GM23248 (cell line): Measurements from ENCODE around the gene COPG1. TPM values are rescaled to one million over a fixed set of nuclear protein-coding genes. Genes with fewer than 3 reads are reported as not detected.
"Not testable (repeated sequence)": the region's sequence is repeated elsewhere in the genome, so short reads cannot be mapped to it uniquely, and the experiment has no call there.

Source experiments
- DNase-seq: peaks from one replicate; pipeline ENCODE4 v3.0.0-alpha.2; 2015
- H2AFZ ChIP-seq: fragments of 200-600 bp; sonication (generic); 2 replicates; pipeline ENCODE4 v1.6.1; 2016; ENCODE audit warnings: antibody characterized with exemption
- H3F3A ChIP-seq: fragments of 200-600 bp; sonication (generic); 2 replicates; pipeline ENCODE4 v1.6.1; 2016; ENCODE audit warnings: mild to moderate bottlenecking, antibody characterized with exemption, mixed run types; ENCODE audit not compliant: insufficient read depth
- H3K27ac ChIP-seq: fragments of 200-600 bp; sonication (generic); 2 replicates; pipeline ENCODE4 v1.5.1; 2016; ENCODE audit warnings: mild to moderate bottlenecking
- H3K27me3 ChIP-seq: fragments of 200-600 bp; sonication (generic); replicated peaks from 2 replicates; pipeline ENCODE4 v1.6.1; 2016; ENCODE audit warnings: mild to moderate bottlenecking; ENCODE audit not compliant: insufficient read depth
- H3K36me3 ChIP-seq: fragments of 200-600 bp; sonication (generic); 2 replicates; pipeline ENCODE4 v1.6.1; 2016; ENCODE audit warnings: low read depth, mild to moderate bottlenecking
- H3K4me1 ChIP-seq: fragments of 200-600 bp; sonication (generic); 2 replicates; pipeline ENCODE4 v1.6.1; 2016; ENCODE audit warnings: mild to moderate bottlenecking; ENCODE audit not compliant: insufficient read depth
- H3K4me2 ChIP-seq: fragments of 200-600 bp; sonication (generic); one replicate; pipeline ENCODE4 v1.6.1; 2016; ENCODE audit warnings: mild to moderate bottlenecking; ENCODE audit not compliant: unreplicated experiment
- H3K4me3 ChIP-seq: fragments of 200-600 bp; sonication (generic); 2 replicates; pipeline ENCODE4 v1.5.1; 2016; ENCODE audit warnings: mild to moderate bottlenecking
- H3K79me2 ChIP-seq: fragments of 200-600 bp; sonication (generic); 2 replicates; pipeline ENCODE4 v1.6.1; 2016; ENCODE audit warnings: mild to moderate bottlenecking; ENCODE audit not compliant: insufficient read depth
- H3K9ac ChIP-seq: fragments of 200-600 bp; sonication (generic); 2 replicates; pipeline ENCODE4 v1.6.1; 2016; ENCODE audit warnings: mild to moderate bottlenecking
- H3K9me2 ChIP-seq: fragments of 200-600 bp; sonication (generic); 2 replicates; pipeline ENCODE4 v1.6.1; 2016; ENCODE audit warnings: mixed run types, mild to moderate bottlenecking, moderate library complexity; ENCODE audit not compliant: insufficient read depth
- H3K9me3 ChIP-seq: fragments of 200-600 bp; sonication (generic); one replicate; pipeline ENCODE4 v1.6.1; 2017; ENCODE audit warnings: low read depth
- H4K20me1 ChIP-seq: fragments of 200-600 bp; sonication (generic); 2 replicates; pipeline ENCODE4 v1.6.0; 2016; ENCODE audit not compliant: insufficient read depth
- EZH2 ChIP-seq: fragments of 200-600 bp; sonication (generic); IDR thresholded peaks from 2 replicates; pipeline ENCODE4 v1.6.1; 2018; ENCODE audit warnings: antibody characterized with exemption, mild to moderate bottlenecking; ENCODE audit not compliant: insufficient read depth, poor library complexity, severe bottlenecking
- EZH2phosphoT487 ChIP-seq: fragments of 200-600 bp; sonication (generic); IDR thresholded peaks from 2 replicates; pipeline ENCODE4 v1.6.1; 2018; ENCODE audit warnings: antibody characterized with exemption, moderate library complexity, mild to moderate bottlenecking, low read depth; ENCODE audit not compliant: insufficient read depth
- WGBS, 2 experiments: methylation state at CpG; one replicate each; pipeline ENCODE4 v1.1.6; 2015 to 2017; ENCODE audit warnings: low lambda C conversion rate in 2 of 2, low coverage in 1 of 2; ENCODE audit errors: missing lambda C conversion rate in 2 of 2; 5-methylcytosine and 5-hydroxymethylcytosine counted together
- in situ Hi-C: fragments of 300-500 bp; cut with MboI; formaldehyde crosslinking; loops from 2 replicates; pipeline ENCODE4 v1.15.0; 2020
- polyA plus RNA-seq: library from polyadenylated mRNA; unstranded; fragments of >200 nt; fragmentation: Nextera tagmentation; extraction: Ambion mirVana; gene quantifications from 2 replicates; pipeline ENCODE4 v1.2.1, GENCODE V29; 2016
- total RNA-seq: library from RNA; depleted of rRNA; stranded (reverse); fragments of >200 nt; shearing (Covaris generic); gene quantifications from 2 replicates; pipeline ENCODE4 v1.2.3, GENCODE V29; 2014

The COPG1 gene
- total and polyA plus RNA-seq, 2 experiments from 2014 or later: 254 to 298 TPM

DNA sequence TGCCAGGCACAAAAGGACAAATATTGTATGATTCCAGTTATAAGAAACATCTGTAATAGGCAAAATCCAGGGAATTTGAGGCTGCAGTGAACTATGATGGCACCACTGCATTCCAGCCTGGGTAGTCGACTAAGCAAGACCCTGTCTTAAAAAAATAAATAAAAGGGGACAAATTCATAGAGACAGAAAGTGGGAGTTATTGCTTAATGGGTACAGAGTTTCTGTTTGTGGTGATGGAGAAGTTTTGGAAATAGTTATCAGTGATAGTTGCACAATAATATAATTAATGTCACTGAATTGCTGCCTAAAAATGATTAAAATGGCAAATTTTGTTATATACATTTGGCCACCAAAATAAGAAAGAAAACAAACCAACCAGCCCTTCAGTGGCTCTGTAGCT lies 38.1 kb upstream of the COPG1 start:
- peak overlapping the region; percentile 47 for H3K27ac ChIP-seq
- DNase-seq: peak; percentile 32
- in situ Hi-C loops: no loop called here

DNA sequence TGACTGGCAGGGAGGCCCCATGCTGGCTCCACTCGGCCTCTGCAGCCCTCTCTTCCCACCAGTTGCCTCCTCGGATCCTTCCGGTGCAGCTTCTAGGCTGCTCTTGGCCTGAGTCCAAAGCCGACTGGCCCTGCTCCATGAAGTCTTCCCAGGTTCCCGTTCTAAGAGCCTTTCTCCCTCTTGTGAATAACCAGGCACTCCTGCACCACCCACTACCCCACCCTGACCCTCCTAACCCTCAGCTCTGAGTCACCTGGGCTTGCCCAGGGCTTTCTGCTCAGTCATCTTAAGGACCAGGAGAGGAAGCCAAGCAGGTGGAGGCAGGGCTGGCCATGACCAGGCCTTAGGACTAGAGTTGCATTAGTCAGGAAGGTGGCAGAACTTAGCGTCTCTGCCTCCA lies 37.6 kb upstream of the COPG1 start:
- Histone ChIP-seq H3F3A (peaks cover 26% of the 10 kb centered on the region), H2AFZ (peak overlapping the region; percentile 52), H3K9me3 (no peaks in the 10 kb centered on the region), H3K4me3 (0 out of 2 replicates have a peak overlapping the region, but pooled peaks have one; percentile 2), H4K20me1 (no peaks in the 10 kb centered on the region), H3K27me3 (no peaks in the 10 kb centered on the region), H3K9me2 (no peaks in the 10 kb centered on the region), H3K79me2 (no peaks in the 10 kb centered on the region), H3K4me2 (peak overlapping the region; percentile 51), H3K27ac (peak overlapping the region; percentile 47), H3K9ac (peak overlapping the region; percentile 13; the same call in 1 of the 2 replicates), H3K4me1 (peaks cover 11% of the 10 kb centered on the region), H3K36me3 (no peaks in the 10 kb centered on the region)
- in situ Hi-C loops: no loop called here
- 1 to 5% methylated on average over 6 of the region's 6 CpGs for WGBS, 2 experiments
- TF ChIP-seq EZH2phosphoT487 (no peak), EZH2 (no peak)
- peak; percentile 92 for DNase-seq

More for the DNA sequence above, 38.1 kb upstream of the COPG1 start:
- Histone ChIP-seq H3K36me3 (no peaks in the 10 kb centered on the region), H3K9me2 (no peaks in the 10 kb centered on the region), H3K4me2 (peak overlapping the region; percentile 51), H4K20me1 (no peaks in the 10 kb centered on the region), H2AFZ (peak overlapping the region; percentile 52), H3K9ac (peak overlapping the region; percentile 13; the same call in 1 of the 2 replicates), H3K4me1 (peaks cover 11% of the 10 kb centered on the region), H3F3A (peaks cover 26% of the 10 kb centered on the region), H3K9me3 (no peaks in the 10 kb centered on the region), H3K79me2 (no peaks in the 10 kb centered on the region), H3K4me3 (0 out of 2 replicates have a peak overlapping the region, but pooled peaks have one; percentile 2), H3K27me3 (no peaks in the 10 kb centered on the region)
- WGBS, 2 experiments: 0 to 5% methylated on average over 1 of the region's 1 CpG
- no peak for TF ChIP-seq EZH2

GRCh38 chr3:129213238-129213637 lies 36.2 kb upstream of the COPG1 start:
- H4K20me1 ChIP-seq: no peaks in the 10 kb centered on the region

DNA sequence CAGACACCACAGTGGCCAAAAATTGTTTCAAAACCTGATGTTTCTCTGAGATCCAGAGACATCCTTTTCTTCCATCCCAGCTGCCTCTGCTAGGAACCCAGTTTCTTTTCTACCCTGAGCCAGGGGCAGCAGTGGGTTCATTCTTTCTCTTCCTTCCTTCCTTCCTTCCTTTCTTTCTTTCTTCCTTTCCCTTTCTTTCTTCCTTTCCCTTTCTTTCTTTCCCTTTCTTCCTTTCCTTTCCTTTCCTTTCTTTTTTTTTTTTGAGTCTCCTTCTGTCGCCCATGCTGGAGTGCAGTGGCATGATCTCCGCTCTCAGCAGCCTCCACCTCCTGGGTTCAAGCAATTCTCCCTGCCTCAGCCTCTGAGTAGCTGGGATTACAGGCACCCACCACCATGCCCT lies 30.7 kb upstream of the COPG1 start:
- Histone ChIP-seq H3K9me3 (no peaks in the 10 kb centered on the region), H3K36me3 (no peaks in the 10 kb centered on the region), H3K9me2 (no peaks in the 10 kb centered on the region), H2AFZ (no peak overlapping the region), H3K27me3 (no peaks in the 10 kb centered on the region), H3K4me2 (no peak overlapping the region), H3K27ac (no peak overlapping the region), H4K20me1 (no peaks in the 10 kb centered on the region), H3K4me1 (no peaks in the 10 kb centered on the region), H3K79me2 (no peaks in the 10 kb centered on the region), H3K9ac (no peak overlapping the region), H3F3A (no peaks in the 10 kb centered on the region), H3K4me3 (no peak overlapping the region)
- no peak for DNase-seq
- in situ Hi-C loops: no loop called here
- TF ChIP-seq EZH2: no peak
- no peak for TF ChIP-seq EZH2phosphoT487
- WGBS, 2 experiments: 69 to 88% methylated on average over 2 of the region's 2 CpGs

More at GRCh38 chr3:129213238-129213637, 36.2 kb upstream of the COPG1 start:
- Histone ChIP-seq H3K27me3 (no peaks in the 10 kb centered on the region), H3K36me3 (no peaks in the 10 kb centered on the region), H3K9ac (no peak overlapping the region), H3K4me3 (no peak overlapping the region), H3K9me3 (no peaks in the 10 kb centered on the region), H3K79me2 (no peaks in the 10 kb centered on the region), H3F3A (peaks cover 26% of the 10 kb centered on the region), H3K9me2 (no peaks in the 10 kb centered on the region), H3K4me1 (peaks cover 11% of the 10 kb centered on the region), H2AFZ (no peak overlapping the region), H3K4me2 (no peak overlapping the region), H3K27ac (no peak overlapping the region)
- in situ Hi-C loops: no loop called here
- DNase-seq: no peak
- no peak for TF ChIP-seq EZH2phosphoT487
- TF ChIP-seq EZH2: no peak
- WGBS, 2 experiments: 97% methylated on average over 5 of the region's 5 CpGs

DNA sequence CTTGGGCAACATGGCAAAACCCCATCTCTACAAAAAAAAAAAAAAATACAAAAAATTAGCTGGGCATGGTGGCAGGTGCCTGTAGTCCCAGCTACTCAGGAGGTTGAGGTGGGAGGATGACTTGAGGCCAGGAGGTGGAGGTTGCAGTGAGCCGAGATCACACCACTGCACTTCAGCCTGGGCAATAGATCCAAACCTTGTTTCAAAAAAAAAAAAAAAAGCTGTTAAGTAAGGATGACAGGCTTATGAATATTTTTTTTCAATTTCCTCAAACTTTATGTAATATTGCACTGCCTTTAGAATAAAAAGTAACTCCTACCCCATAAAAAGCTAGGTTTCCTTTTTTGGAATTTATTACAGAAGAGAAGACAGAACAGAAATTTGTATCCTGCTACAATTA lies 25.0 kb upstream of the COPG1 start:
- H4K20me1 ChIP-seq, H3K9me3 ChIP-seq, H3K79me2 ChIP-seq, DNase-seq, H3K36me3 ChIP-seq, H3K9me2 ChIP-seq, in situ Hi-C loops, H3K27me3 ChIP-seq: not testable (repeated sequence)
- peak overlapping the region; percentile 77 for H3K9ac ChIP-seq
- peak overlapping the region; percentile 59 for H3K4me3 ChIP-seq
- H2AFZ ChIP-seq: peak overlapping the region; percentile 78
- WGBS, 2 experiments: 35 to 56% methylated on average over 1 of the region's 1 CpG
- peak overlapping the region; percentile 79 for H3K4me2 ChIP-seq
- peak overlapping the region; percentile 89 for H3K27ac ChIP-seq
- H3F3A ChIP-seq: peaks cover 31% of the 10 kb centered on the region
- H3K4me1 ChIP-seq: peaks cover 36% of the 10 kb centered on the region
